ENCODE measurements around the gene UBQLN4. TPM values are rescaled to one million over a fixed set of nuclear protein-coding genes. Genes with fewer than 3 reads are reported as not detected.
"Not testable (repeated sequence)": the region's sequence is repeated elsewhere in the genome, so short reads cannot be mapped to it uniquely, and the experiment has no call there.

UBQLN4 gene
- total RNA-seq, 1 donor from 2014 or later = 97.8 TPM

DNA sequence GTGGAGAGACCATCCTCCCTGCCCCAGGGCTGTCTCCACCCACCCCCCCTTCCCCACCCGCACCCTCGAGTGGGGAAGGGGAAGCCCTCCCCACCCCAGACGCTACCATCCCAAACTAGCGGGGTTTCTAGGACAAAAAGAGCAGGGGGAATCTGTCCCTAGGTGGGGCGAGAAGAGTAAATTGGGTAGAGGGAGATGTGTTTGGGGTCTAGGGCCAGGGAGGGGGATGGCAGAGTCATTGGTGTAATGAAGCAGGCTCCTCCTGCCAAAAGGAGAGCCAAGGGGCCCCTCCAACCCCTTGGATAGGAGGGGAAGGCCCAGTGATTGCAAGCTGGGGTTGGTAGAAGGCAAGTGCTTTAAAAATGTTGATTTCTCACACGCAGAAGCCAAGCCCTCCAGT is 18.7 kb upstream of the UBQLN4 start:
- Mint-ChIP-seq H3K4me3 (ENCODE audit: low read depth) (no peak overlapping the region), H3K4me1 (ENCODE audit: low read depth) (peaks cover 32% of the 10 kb centered on the region), H3K27ac (peak overlapping the region; percentile 92), H3K9me3 (ENCODE audit: low read depth) (no peaks in the 10 kb centered on the region), H3K27me3 (no peaks in the 10 kb centered on the region), H3K36me3 (ENCODE audit: insufficient read depth) (peaks cover 17% of the 10 kb centered on the region)
- TF ChIP-seq, protein P1, sequence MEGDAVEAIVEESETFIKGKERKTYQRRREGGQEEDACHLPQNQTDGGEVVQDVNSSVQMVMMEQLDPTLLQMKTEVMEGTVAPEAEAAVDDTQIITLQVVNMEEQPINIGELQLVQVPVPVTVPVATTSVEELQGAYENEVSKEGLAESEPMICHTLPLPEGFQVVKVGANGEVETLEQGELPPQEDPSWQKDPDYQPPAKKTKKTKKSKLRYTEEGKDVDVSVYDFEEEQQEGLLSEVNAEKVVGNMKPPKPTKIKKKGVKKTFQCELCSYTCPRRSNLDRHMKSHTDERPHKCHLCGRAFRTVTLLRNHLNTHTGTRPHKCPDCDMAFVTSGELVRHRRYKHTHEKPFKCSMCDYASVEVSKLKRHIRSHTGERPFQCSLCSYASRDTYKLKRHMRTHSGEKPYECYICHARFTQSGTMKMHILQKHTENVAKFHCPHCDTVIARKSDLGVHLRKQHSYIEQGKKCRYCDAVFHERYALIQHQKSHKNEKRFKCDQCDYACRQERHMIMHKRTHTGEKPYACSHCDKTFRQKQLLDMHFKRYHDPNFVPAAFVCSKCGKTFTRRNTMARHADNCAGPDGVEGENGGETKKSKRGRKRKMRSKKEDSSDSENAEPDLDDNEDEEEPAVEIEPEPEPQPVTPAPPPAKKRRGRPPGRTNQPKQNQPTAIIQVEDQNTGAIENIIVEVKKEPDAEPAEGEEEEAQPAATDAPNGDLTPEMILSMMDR (IDR thresholded peaks at IDR 0.05; ENCODE audit: unreplicated experiment) = no peak
- no peak for DNase-seq (ENCODE audit: low spot score, unreplicated experiment)

DNA sequence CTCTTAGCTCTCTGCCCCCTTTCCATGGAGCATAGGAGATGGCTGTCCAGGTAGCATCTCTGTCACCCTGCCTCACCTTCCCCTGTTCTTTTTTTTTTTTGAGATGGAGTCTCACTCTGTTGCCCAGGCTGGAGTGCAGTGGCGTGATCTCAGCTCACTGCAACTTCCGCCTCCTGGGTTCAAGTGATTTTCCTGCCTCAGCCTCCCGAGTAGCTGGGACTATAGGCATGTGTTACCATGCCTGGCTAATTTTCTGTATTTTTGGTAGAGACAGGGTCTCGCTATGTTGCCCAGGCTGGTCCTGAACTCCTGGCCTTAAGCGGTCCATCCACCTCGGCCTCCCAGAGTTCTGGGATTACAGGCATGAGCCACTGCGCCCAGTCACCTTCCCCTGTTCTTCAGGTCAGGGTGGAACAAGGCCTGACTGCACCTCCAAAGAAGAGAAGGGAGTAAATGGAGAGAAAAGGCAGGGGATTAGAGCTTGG is 17.8 kb upstream of the UBQLN4 start:
- peaks cover 26% of the 10 kb centered on the region for H3K4me1 Mint-ChIP-seq (ENCODE audit: low read depth)

DNA sequence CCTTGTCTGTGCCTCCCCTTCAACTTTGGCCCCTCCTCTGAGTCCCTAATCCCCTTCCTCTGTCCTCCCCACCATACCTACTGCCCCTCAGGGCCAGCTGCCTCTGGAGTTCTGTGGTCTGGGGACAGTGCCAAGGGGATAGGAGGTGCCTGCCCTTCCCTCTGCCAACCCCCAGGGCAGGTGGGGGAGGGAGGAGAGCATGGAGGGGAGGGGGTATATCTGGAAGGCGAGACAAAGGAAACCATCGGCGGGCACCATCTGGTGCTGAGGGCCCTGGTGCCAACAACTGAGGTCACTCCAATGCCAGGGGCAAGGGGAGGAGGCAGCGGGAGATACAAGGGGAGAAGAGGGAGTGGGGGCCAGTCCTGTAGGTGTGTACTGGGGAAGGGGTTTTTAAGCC is 16.9 kb upstream of the UBQLN4 start:
- no peak for DNase-seq (ENCODE audit: low spot score, unreplicated experiment)
- peaks cover 19% of the 10 kb centered on the region for H3K4me1 Mint-ChIP-seq (ENCODE audit: low read depth)
- no peak overlapping the region for H3K4me3 Mint-ChIP-seq (ENCODE audit: low read depth)
- TF ChIP-seq, protein P1 (IDR thresholded peaks at IDR 0.05; ENCODE audit: unreplicated experiment) = no peak
- peaks cover 14% of the 10 kb centered on the region for H3K36me3 Mint-ChIP-seq (ENCODE audit: insufficient read depth)
- no peaks in the 10 kb centered on the region for H3K9me3 Mint-ChIP-seq (ENCODE audit: low read depth)
- peak overlapping the region; percentile 56 for H3K27ac Mint-ChIP-seq
- no peaks in the 10 kb centered on the region for H3K27me3 Mint-ChIP-seq

More for the DNA sequence above, 17.8 kb upstream of the UBQLN4 start:
- peaks cover 15% of the 10 kb centered on the region for H3K36me3 Mint-ChIP-seq (ENCODE audit: insufficient read depth)
- not testable (repeated sequence) for DNase-seq (ENCODE audit: low spot score, unreplicated experiment); H3K4me3 Mint-ChIP-seq (ENCODE audit: low read depth); H3K9me3 Mint-ChIP-seq (ENCODE audit: low read depth); H3K27me3 Mint-ChIP-seq
- H3K27ac Mint-ChIP-seq = peak overlapping the region; percentile 73

DNA sequence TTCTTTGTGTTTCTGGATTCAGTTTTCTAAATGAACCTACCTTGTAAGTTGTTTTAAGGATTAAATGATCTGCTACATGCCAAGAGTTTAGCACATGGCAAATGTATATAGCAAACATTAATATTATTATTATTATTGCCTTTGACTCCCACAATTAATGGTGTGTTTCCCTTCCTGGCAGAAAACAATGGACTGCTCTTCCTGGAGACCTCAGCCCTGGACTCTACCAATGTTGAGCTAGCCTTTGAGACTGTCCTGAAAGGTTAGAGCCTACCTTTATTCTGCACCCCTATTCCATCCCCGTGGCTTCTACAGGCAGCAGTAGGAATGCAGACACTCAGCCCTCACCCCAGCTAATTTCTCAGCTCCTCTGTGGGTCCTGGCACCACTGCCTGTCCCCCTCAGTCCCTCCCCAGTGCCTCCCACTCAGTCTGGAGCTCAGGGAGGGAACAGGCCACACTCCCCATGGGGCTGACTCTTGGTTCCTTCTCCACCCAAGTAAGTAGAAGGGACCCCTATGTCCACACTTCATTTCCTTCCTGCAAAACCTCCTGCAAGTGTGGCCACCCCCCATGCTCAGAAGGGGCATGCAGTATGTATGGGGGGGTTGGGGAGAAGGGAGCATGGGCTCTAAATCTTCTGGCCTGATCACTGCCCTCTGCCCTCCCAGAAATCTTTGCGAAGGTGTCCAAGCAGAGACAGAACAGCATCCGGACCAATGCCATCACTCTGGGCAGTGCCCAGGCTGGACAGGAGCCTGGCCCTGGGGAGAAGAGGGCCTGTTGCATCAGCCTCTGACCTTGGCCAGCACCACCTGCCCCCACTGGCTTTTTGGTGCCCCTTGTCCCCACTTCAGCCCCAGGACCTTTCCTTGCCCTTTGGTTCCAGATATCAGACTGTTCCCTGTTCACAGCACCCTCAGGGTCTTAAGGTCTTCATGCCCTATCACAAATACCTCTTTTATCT is 16.2 kb upstream of the UBQLN4 start:
- Mint-ChIP-seq H3K4me1 (ENCODE audit: low read depth) (peaks cover 16% of the 10 kb centered on the region), H3K36me3 (ENCODE audit: insufficient read depth) (peaks cover 9% of the 10 kb centered on the region), H3K27me3 (no peaks in the 10 kb centered on the region), H3K9me3 (ENCODE audit: low read depth) (no peaks in the 10 kb centered on the region), H3K4me3 (ENCODE audit: low read depth) (no peak overlapping the region), H3K27ac (peak overlapping the region; percentile 56)
- TF ChIP-seq, protein P1 (IDR thresholded peaks at IDR 0.05; ENCODE audit: unreplicated experiment) = no peak
- no peak for DNase-seq (ENCODE audit: low spot score, unreplicated experiment)

DNA sequence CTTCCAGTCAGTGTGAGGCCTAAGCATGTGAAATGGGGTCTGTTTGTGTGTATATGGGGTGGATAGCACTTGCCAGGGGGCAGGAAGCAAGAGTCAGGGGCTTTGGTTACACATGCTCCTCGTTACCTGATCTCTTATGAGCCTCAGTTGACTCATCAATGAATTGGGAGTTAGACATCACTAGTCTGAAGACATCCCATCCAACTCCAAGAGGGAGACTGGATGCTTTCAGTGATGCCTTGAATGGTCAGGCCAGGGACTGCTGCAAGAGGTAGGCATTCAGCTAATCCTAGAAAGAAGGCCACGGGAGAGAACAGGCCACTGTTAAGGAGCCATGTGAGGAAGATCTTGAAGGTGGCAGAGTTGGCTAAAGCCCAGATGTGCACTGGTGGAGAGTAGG is 13.7 kb upstream of the UBQLN4 start:
- peaks cover 7% of the 10 kb centered on the region for H3K36me3 Mint-ChIP-seq (ENCODE audit: insufficient read depth)

More for the DNA sequence above, 13.7 kb upstream of the UBQLN4 start:
- peaks cover 8% of the 10 kb centered on the region for H3K4me1 Mint-ChIP-seq (ENCODE audit: low read depth)
- H3K27me3 Mint-ChIP-seq = no peaks in the 10 kb centered on the region
- H3K4me3 Mint-ChIP-seq (ENCODE audit: low read depth) = no peak overlapping the region
- no peak overlapping the region for H3K27ac Mint-ChIP-seq
- DNase-seq (ENCODE audit: low spot score, unreplicated experiment) = no peak
- no peaks in the 10 kb centered on the region for H3K9me3 Mint-ChIP-seq (ENCODE audit: low read depth)
- TF ChIP-seq, protein P1 (IDR thresholded peaks at IDR 0.05; ENCODE audit: unreplicated experiment) = no peak
